ENCODE results near the gene DNAJA4. TPM values are rescaled to one million over a fixed set of nuclear protein-coding genes. Genes with fewer than 3 reads are reported as not detected.

Gene DNAJA4
- total RNA-seq, 1 donor from 2014 or later, result 4.7 TPM

GRCh38 chr15:78276064-78276943 is 11.9 kb downstream of the DNAJA4 start:
- DNase-seq (ENCODE audit: low read depth, low spot score), result no peak

DNA sequence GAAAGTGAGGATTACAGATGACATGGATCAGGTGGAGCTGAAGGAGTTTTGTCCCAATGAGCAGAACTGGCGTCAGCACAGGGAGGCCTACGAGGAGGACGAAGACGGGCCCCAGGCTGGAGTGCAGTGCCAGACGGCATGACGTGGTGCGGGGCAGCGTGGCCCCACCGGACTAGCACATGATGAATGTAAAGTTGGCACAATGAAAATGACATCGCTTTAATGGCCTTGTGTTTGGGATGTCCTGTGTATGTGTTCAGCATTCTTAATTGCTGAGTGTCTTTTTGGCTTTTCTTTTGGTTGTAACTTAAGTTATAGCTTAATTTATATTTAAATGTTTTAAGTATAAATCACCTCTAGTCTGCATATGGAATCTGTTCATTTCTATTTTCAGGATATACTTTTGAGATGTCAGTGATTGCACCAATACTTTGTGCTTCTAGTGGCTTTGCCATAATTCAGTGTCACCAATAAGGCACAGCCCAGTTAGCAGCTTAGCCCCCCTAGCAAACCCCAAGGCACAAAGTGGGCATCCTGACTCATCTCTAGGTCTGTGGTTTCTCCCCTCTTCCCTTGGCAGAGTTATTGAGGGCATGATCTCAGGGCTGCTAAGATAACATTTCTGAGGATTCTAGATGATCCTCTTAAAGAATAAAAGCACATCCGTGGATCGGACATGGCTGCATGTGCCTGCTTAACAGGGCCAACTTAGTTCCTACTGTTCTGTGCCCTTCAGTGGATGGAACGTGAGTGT is 16.1 kb downstream of the DNAJA4 start:
- no peak for DNase-seq (ENCODE audit: low read depth, low spot score)

- no peak for DNase-seq (ENCODE audit: low read depth, low spot score)
Measured at GRCh38 chr15:78282324-78282723, 18.0 kb downstream of the DNAJA4 start.

- no peak for DNase-seq (ENCODE audit: low read depth, low spot score)
Measured at GRCh38 chr15:78284758-78285157, 20.4 kb downstream of the DNAJA4 start.

GRCh38 chr15:78290222-78290621 is 25.9 kb downstream of the DNAJA4 start:
- no peak for DNase-seq (ENCODE audit: low read depth, low spot score)

GRCh38 chr15:78291052-78291451 is 26.7 kb downstream of the DNAJA4 start:
- DNase-seq (ENCODE audit: low read depth, low spot score), result no peak

DNA sequence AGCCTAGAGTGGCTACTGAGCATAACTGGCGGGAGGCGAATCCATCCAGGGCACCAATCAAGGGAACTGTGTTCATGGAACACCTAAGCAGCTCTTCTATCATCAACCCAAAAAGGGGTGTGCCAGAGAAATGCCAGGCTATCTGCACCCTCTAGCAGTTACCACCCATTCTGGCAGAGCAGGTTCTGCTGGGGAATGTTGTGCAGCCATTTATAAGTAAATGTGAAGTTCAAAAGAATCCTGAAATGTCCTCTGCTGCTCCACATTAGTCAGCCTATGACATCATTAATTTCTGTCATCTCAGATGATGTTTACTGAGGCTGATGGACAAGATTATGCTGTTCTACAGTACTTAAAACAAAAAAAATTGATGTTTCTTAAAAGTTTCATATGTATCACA is 27.3 kb downstream of the DNAJA4 start:
- DNase-seq (ENCODE audit: low read depth, low spot score), result no peak

DNA sequence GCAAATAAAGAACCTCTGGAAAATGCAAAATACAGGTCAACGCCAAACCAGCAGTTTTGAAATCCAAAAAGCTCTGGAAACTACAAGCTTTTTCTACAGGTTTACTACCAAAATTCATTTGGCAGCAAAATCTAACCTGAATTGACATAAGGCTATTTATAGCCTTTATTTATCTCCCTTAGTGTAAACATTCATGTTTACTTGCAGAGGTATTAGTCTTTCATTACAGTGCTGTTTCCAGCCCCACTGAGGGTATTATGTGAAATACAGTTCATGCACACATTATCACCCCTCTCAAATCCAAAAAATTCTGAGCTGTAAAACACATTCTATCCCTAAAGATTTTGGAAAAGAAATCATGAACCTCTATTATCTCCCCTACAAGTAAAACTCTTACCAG is 27.9 kb downstream of the DNAJA4 start:
- DNase-seq (ENCODE audit: low read depth, low spot score), result no peak

- peak; percentile 57 for DNase-seq (ENCODE audit: low read depth, low spot score)
Measured at GRCh38 chr15:78299101-78299930, 35.0 kb downstream of the DNAJA4 start, which contains the start of gene SKIC8. TSS of gene SKIC8 (minus strand) at chr15:78299609. CDS start at chr15:78295686, 3,923 bp downstream.

- no peak for DNase-seq (ENCODE audit: low read depth, low spot score)
Measured at GRCh38 chr15:78301326-78301725, 37.0 kb downstream of the DNAJA4 start.

DNA sequence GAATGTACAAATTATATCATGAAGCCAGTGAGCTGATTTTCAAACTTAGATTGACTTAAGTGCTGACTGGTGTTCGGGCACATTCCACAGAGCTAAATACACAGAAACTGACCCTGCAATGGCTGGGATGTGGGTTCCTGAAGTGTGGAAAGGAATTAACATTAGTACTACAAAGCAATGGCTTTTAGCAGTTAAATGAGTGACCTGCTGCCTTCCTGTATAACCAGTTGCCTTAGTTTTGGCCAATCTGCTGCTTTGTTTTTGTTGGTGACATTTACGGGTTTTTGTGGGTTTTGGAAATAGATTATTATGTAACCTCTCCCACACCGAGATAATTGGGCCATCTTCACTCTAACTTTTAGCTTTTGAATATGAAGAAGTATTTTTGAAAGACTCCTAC is 37.5 kb downstream of the DNAJA4 start:
- DNase-seq (ENCODE audit: low read depth, low spot score), result no peak

DNA sequence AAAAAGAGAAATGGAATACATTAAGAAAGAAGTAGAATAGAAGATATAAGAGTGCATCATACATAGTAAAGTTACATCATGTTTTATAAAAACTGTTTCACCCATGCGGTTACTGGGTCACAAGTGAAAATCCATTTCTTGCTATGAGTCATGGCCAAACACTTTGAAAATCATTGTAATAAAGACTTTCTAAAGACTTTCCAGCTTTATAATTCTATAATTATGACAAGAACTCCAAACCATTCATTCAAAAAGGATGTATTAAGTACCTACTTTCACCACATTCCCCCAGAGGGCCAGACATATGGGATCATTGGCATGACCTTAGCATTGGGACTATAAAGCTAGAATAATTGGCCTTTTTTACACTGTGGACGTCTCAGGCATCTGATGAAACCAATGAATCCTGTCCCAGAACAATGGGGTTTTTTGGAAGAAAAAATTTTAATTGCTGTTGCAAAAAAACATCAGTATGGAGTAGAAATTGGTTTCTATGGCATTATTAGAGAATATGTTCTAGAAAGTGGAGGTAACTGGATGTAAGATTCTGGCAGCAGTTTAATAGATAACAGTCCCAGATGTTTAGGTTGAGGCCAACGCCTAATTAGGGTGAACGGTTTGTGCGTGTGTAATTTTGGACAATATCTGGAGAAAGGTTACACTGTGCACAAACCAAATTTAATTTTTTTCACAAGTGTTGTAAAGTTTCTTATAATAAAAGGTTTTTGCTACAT is 38.4 kb downstream of the DNAJA4 start:
- DNase-seq (ENCODE audit: low read depth, low spot score), result no peak

DNA sequence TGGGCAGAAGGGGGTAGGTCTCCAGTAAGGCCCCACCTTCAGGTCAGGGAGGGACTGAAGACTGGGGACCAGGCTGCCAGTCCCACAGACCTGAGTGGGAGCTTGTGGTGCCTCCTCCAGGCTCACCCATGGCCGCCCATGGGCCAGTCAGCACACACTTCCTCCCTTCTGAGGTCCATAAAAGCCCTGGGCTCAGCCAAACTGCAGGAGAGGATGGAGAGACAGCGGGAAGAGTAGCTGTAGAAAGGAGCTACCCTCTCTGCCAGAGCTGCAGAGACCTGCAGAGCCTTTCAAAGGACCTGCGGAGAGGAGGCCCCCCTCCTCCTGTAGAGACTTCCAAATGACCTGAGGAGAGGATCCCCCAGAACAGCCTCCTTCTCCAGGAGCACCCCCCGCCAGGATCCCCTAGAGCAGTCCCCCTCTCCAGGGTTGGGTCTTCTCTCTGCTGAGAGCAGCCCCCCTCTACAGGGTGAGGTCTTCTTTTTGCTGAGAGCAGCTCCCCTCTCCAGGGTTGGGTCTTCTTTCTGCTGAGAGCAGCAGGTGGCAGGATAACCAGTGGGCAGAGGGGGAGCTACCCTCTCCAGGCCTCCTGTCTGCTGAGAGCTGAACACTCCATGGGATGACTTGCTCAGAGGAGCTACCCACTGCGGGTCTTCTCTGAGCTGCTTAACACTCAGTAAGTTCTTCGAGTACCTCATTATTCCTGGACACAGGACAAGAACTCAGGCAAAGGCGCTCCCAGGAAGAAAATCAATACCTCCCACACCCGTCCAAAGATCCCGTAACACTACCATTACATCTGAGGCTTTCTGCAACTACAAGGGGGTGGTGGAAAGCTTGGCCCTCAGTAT is 40.1 kb downstream of the DNAJA4 start:
- no peak for DNase-seq (ENCODE audit: low read depth, low spot score)

DNA sequence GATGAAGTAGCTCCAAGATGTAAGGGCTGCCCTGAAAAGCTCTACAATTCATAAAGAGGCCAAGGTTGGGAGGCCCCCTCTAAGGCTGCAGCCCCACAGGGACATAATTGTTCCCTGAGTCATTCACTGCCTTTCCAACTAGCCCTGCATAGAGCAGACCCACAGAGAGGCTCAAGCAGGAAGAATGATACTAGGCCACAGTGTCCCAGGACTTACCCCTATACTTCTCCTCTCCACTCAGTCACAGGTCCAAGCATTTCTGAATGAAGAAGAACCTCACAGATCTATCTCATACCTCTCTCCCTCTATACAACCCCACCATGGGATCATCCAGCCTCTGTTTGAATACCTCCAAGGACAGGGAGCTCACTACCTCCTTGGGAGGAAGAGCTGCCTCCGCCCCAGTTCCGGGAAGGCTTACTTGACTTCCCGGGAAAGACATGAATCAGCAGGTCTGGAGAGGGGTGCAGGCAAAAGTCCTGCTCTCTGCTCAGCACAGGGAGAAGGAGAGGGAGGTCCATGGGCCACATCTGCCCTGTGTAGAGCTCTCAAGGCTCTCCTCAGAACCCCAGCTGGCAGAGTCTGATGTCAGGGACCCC is 41.9 kb downstream of the DNAJA4 start:
- DNase-seq (ENCODE audit: low read depth, low spot score), result no peak

DNA sequence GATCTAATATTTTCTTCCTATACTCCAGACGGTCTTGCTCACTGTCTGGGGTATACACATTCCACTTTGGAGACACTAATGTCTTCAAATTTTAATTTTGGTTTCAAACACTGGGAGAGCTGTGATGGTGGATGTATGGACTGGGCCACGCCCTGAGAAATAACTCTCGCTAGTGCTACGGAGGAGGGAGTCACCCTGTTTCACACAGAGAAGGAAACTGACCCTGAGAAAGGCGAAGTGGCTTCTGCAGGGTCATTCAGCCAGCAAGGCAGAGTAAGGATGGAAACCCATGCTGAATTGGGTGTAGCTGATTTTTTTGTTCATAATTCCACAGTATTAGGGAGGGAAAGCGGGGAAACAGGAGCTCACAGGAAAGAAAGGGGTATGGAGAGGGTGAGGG is 43.6 kb downstream of the DNAJA4 start:
- DNase-seq (ENCODE audit: low read depth, low spot score), result no peak

DNA sequence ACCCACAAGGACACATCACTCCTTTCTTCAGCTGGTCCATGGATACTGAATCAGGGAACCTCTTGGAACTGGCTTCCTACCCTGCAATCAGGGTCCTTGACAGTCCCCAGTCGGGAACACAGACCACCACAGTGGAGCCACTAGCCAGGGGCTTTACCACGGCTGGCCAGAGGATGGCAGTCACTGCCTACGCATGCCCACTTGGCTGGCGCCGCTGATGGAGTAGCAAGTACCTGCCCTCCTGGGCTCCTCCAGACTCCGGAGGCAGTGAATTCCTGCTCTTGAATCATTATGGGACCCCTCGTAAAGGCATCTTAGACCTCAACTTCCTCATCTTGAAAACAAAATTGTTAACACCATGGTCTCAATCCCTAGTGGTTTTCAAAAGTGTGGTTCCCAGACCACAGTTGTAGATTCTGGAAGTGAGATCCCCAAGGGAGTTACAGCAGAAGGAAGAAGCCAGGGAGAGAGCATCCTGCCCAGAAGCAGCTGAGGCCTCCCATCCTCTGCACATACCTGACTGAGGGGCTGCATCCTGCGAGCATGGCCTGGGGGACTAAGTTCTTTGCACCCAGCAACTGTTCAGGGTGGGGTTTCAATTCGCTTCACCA is 44.2 kb downstream of the DNAJA4 start:
- DNase-seq (ENCODE audit: low read depth, low spot score), result peak; percentile 19

GRCh38 chr15:78311292-78311691 is 46.9 kb downstream of the DNAJA4 start:
- DNase-seq (ENCODE audit: low read depth, low spot score), result no peak

GRCh38 chr15:78312536-78312935 is 48.2 kb downstream of the DNAJA4 start:
- no peak for DNase-seq (ENCODE audit: low read depth, low spot score)

- DNase-seq (ENCODE audit: low read depth, low spot score), result no peak
Measured at GRCh38 chr15:78312957-78313356, 48.6 kb downstream of the DNAJA4 start.
